ENCODE results near the gene VSTM2L. TPM values are rescaled to one million over a fixed set of nuclear protein-coding genes. Genes with fewer than 3 reads are reported as not detected.
A peak's percentile ranks its signal among the peaks of the same experiment; 100 is the strongest.

The VSTM2L gene
- total RNA-seq, 2 donors from 2014 or later: 1.1 TPM

GRCh38 chr20:37992802-37993409, 90.0 kb downstream of the VSTM2L start:
- peak; percentile 76 for ATAC-seq
- DNase-seq: peak; percentile 43 to 55
- intact Hi-C loops (cut with DNase I, micrococcal nuclease): loop anchor here in 1 of 2 donors (5.0 kb wide), 1 partner anchor 426 kb away; no protein-coding TSS in a partner anchor

GRCh38 chr20:37994512-37994911, 91.6 kb downstream of the VSTM2L start:
- ATAC-seq: no peak
- no peak for DNase-seq
- intact Hi-C loops (cut with DNase I, micrococcal nuclease): loop anchor here in 1 of 2 donors (5.0 kb wide), 1 partner anchor 427 kb away; no protein-coding TSS in a partner anchor

Other genes with a start within 250 kb of the VSTM2L start
- 10 to 100 TPM; 35.0 to 37.6 TPM for gene CTNNBL1, start 209.1 kb upstream of the VSTM2L start, total RNA-seq
- gene TTI1, start 130.3 kb downstream of the VSTM2L start, total RNA-seq: 10 to 100 TPM in 1 of 2 donors, 1 to 10 TPM in 1; 9.6 to 13.6 TPM
- 10 to 100 TPM; 30.8 to 34.9 TPM for gene RPRD1B, start 130.6 kb downstream of the VSTM2L start, total RNA-seq

All from left colon (tissue), 2 donors.